SK-N-SH treated with all-trans-retinoic acid at 6 μM for 48 hours (cell line): ENCODE results near the gene OPN4.
"Not testable (repeated sequence)": the region's sequence is repeated elsewhere in the genome, so short reads cannot be mapped to it uniquely, and the experiment has no call there.

ENCODE experiments used
- ATAC-seq: fragments of 200-7000 bp; cut with Tn5 transposase; 3 replicates; pipeline ENCODE4 v1.9.1; 2020; ENCODE audit warnings: mild to moderate bottlenecking, moderate library complexity
- ARNTL ChIP-seq: fragments of 450-650 bp; formaldehyde crosslinking; IDR thresholded peaks from 2 replicates; pipeline ENCODE4 v1.5.0; 2020; ENCODE audit warnings: low read depth, mild to moderate bottlenecking, moderate library complexity, borderline replicate concordance
- BACH2 ChIP-seq: fragments of 250-450 bp; sonication (Bioruptor Pico); IDR thresholded peaks from 2 replicates; pipeline ENCODE4 v1.9.0; 2021; ENCODE audit warnings: mild to moderate bottlenecking, borderline replicate concordance
- CSDC2 ChIP-seq: fragments of 250-450 bp; sonication (Bioruptor Pico); IDR thresholded peaks from 2 replicates; pipeline ENCODE4 v1.5.0; 2020; ENCODE audit warnings: mild to moderate bottlenecking, moderate library complexity
- ESRRG ChIP-seq: fragments of 250-450 bp; sonication (Bioruptor Pico); IDR thresholded peaks from 2 replicates; pipeline ENCODE4 v1.6.1; 2021; ENCODE audit warnings: mild to moderate bottlenecking
- ISL1 ChIP-seq: fragments of 250-450 bp; sonication (Bioruptor Pico); IDR thresholded peaks from 2 replicates; pipeline ENCODE4 v2.1.2; 2022; ENCODE audit warnings: mild to moderate bottlenecking, moderate library complexity
- PPARA ChIP-seq: fragments of 250-450 bp; sonication (Bioruptor Pico); IDR thresholded peaks from 2 replicates; pipeline ENCODE4 v1.5.0; 2020; ENCODE audit warnings: mild to moderate bottlenecking, borderline replicate concordance
- RARB ChIP-seq: fragments of 250-450 bp; sonication (Bioruptor Pico); IDR thresholded peaks from 2 replicates; pipeline ENCODE4 v1.8.0; 2021; ENCODE audit warnings: mild to moderate bottlenecking, moderate library complexity
- SNAI2 ChIP-seq: fragments of 250-450 bp; sonication (Bioruptor Pico); IDR thresholded peaks from 2 replicates; pipeline ENCODE4 v1.5.0; 2020; ENCODE audit warnings: mild to moderate bottlenecking, moderate library complexity
- TOX ChIP-seq: fragments of 250-450 bp; sonication (Bioruptor Pico); IDR thresholded peaks from 2 replicates; pipeline ENCODE4 v1.8.0; 2021; ENCODE audit warnings: mild to moderate bottlenecking, moderate library complexity, borderline replicate concordance
- ZC3H10 ChIP-seq: fragments of 250-450 bp; sonication (Bioruptor Pico); IDR thresholded peaks from 2 replicates; pipeline ENCODE4 v1.5.1; 2021; ENCODE audit warnings: mild to moderate bottlenecking, moderate library complexity
- ZFP3 ChIP-seq: fragments of 250-450 bp; sonication (Bioruptor Pico); IDR thresholded peaks from 2 replicates; pipeline ENCODE4 v1.5.0; 2020; ENCODE audit warnings: mild to moderate bottlenecking, moderate library complexity
- ZFP30 ChIP-seq: fragments of 450-650 bp; formaldehyde crosslinking; IDR thresholded peaks from 2 replicates; pipeline ENCODE4 v1.5.0; 2022; ENCODE audit warnings: mild to moderate bottlenecking, moderate library complexity
- ZNF565 ChIP-seq: fragments of 450-650 bp; formaldehyde crosslinking; conservative IDR thresholded peaks from 2 replicates; pipeline ENCODE4 v1.5.0; 2020; ENCODE audit warnings: low read depth, mild to moderate bottlenecking, moderate library complexity
- ZNF70 ChIP-seq: fragments of 450-650 bp; formaldehyde crosslinking; IDR thresholded peaks from 2 replicates; pipeline ENCODE4 v1.5.0; 2020; ENCODE audit warnings: mild to moderate bottlenecking, moderate library complexity
- TF ChIP-seq, protein P1 (sequence below): fragments of 250-450 bp; sonication (Bioruptor Pico); IDR thresholded peaks from 2 replicates; pipeline ENCODE4 v1.5.1; 2021; ENCODE audit warnings: mild to moderate bottlenecking, moderate library complexity
- TF ChIP-seq, protein P2 (sequence below): fragments of 250-450 bp; sonication (Bioruptor Pico); IDR thresholded peaks from 2 replicates; pipeline ENCODE4 v1.8.0; 2021; ENCODE audit warnings: low read depth, mild to moderate bottlenecking, moderate library complexity, borderline replicate concordance
- TF ChIP-seq, protein P3 (sequence below): fragments of 250-450 bp; sonication (Bioruptor Pico); IDR thresholded peaks from 2 replicates; pipeline ENCODE4 v1.5.1; 2020; ENCODE audit warnings: low read depth, mild to moderate bottlenecking, moderate library complexity
- TF ChIP-seq, protein P4 (sequence below): fragments of 250-450 bp; sonication (Bioruptor Pico); IDR thresholded peaks from 2 replicates; pipeline ENCODE4 v1.8.0; 2020; ENCODE audit warnings: mild to moderate bottlenecking, moderate library complexity, borderline replicate concordance
- TF ChIP-seq, protein P5 (sequence below): fragments of 250-450 bp; sonication (Bioruptor Pico); IDR thresholded peaks from 2 replicates; pipeline ENCODE4 v1.5.0; 2020; ENCODE audit warnings: mild to moderate bottlenecking, moderate library complexity

OPN4 gene

DNA sequence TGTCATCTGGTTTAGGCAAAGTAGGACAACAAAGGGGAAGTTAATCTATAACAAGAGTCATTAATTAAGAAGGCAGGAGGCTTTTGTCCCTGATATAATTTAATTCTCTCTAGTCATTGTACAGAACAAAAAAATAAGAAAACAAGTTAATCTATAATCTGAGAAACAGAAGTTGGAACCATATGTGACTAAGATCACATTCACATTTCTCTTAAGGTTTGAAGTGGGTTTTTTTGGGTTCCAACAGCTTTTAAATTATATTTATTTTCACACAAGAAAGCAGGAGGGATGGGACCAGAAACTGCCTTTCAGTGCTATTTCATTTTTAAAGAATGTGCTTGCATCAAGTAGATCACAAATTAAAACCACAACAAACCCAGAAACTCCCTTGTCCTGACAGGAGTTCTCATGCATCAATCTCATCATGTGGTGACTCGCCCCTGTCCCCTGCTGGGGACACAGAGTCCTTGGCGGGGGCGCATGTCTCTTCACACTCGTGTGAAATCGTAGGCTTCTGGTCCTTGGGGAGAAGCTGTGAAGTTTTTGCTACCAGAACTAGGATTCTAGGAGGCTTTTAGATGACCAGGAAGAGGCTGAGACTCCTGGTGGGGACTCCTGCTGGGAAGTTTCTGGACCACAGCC lies 10.1 kb upstream of the OPN4 start:
- no peak for ATAC-seq
- no peak for TF ChIP-seq ZNF70 (CRISPR knock-in tag)
- TF ChIP-seq ARNTL = no peak
- no peak for TF ChIP-seq ZFP30 (CRISPR knock-in tag)
- no peak for TF ChIP-seq ISL1 (CRISPR knock-in tag)
- TF ChIP-seq, all 23 proteins: peak for 0

DNA sequence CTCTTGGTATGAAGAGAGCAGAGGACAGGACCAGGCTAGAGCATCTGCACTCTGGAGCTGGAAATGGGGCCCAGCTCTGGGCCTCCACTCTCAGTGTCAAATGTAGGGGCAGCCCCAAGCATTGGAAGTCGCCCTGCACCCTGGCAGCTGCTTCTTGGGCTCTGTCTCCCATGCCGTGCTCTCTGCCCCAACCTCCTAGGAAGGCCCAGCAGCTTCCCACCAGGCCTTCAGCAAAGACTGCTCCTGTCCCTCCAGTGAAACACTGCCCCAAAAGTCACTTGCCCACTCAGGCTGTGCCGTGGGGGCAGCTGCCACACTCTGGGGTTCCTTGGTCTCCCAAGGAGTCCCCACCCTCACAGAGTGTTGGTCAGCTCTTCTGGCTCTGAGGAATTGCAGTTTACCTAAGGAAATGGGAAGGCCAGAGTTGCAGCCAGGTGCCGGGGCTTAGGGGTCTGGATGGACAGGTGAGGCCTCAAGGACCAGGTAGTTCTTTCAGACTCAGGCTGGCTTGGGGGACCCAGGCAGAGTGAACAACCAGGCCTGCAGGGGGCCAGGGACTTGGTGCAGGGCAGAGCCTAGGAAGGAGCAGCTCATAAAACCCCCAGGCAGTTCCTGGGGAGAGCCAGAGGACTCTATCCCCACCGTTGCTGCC lies 9.4 kb upstream of the OPN4 start:
- TF ChIP-seq ZNF565 (no peak), PPARA (CRISPR knock-in tag) (no peak), BACH2 (CRISPR knock-in tag) (no peak), CSDC2 (no peak), ISL1 (CRISPR knock-in tag) (no peak), ZC3H10 (no peak), ZNF70 (CRISPR knock-in tag) (no peak), ZFP3 (CRISPR knock-in tag) (no peak), ESRRG (CRISPR knock-in tag) (no peak), RARB (CRISPR knock-in tag) (no peak)
- TF ChIP-seq, protein P1, sequence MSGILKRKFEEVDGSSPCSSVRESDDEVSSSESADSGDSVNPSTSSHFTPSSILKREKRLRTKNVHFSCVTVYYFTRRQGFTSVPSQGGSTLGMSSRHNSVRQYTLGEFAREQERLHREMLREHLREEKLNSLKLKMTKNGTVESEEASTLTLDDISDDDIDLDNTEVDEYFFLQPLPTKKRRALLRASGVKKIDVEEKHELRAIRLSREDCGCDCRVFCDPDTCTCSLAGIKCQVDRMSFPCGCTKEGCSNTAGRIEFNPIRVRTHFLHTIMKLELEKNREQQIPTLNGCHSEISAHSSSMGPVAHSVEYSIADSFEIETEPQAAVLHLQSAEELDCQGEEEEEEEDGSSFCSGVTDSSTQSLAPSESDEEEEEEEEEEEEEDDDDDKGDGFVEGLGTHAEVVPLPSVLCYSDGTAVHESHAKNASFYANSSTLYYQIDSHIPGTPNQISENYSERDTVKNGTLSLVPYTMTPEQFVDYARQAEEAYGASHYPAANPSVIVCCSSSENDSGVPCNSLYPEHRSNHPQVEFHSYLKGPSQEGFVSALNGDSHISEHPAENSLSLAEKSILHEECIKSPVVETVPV (CRISPR knock-in tag) = no peak
- TF ChIP-seq, protein P2, sequence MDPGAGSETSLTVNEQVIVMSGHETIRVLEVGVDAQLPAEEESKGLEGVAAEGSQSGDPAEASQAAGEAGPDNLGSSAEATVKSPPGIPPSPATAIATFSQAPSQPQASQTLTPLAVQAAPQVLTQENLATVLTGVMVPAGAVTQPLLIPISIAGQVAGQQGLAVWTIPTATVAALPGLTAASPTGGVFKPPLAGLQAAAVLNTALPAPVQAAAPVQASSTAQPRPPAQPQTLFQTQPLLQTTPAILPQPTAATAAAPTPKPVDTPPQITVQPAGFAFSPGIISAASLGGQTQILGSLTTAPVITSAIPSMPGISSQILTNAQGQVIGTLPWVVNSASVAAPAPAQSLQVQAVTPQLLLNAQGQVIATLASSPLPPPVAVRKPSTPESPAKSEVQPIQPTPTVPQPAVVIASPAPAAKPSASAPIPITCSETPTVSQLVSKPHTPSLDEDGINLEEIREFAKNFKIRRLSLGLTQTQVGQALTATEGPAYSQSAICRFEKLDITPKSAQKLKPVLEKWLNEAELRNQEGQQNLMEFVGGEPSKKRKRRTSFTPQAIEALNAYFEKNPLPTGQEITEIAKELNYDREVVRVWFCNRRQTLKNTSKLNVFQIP (CRISPR knock-in tag) = no peak
- TF ChIP-seq, protein P3, sequence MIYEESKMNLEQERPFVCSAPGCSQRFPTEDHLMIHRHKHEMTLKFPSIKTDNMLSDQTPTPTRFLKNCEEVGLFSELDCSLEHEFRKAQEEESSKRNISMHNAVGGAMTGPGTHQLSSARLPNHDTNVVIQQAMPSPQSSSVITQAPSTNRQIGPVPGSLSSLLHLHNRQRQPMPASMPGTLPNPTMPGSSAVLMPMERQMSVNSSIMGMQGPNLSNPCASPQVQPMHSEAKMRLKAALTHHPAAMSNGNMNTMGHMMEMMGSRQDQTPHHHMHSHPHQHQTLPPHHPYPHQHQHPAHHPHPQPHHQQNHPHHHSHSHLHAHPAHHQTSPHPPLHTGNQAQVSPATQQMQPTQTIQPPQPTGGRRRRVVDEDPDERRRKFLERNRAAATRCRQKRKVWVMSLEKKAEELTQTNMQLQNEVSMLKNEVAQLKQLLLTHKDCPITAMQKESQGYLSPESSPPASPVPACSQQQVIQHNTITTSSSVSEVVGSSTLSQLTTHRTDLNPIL (CRISPR knock-in tag) = no peak
- TF ChIP-seq, protein P4, sequence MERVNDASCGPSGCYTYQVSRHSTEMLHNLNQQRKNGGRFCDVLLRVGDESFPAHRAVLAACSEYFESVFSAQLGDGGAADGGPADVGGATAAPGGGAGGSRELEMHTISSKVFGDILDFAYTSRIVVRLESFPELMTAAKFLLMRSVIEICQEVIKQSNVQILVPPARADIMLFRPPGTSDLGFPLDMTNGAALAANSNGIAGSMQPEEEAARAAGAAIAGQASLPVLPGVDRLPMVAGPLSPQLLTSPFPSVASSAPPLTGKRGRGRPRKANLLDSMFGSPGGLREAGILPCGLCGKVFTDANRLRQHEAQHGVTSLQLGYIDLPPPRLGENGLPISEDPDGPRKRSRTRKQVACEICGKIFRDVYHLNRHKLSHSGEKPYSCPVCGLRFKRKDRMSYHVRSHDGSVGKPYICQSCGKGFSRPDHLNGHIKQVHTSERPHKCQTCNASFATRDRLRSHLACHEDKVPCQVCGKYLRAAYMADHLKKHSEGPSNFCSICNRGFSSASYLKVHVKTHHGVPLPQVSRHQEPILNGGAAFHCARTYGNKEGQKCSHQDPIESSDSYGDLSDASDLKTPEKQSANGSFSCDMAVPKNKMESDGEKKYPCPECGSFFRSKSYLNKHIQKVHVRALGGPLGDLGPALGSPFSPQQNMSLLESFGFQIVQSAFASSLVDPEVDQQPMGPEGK (CRISPR knock-in tag) = no peak
- no peak for ATAC-seq

DNA sequence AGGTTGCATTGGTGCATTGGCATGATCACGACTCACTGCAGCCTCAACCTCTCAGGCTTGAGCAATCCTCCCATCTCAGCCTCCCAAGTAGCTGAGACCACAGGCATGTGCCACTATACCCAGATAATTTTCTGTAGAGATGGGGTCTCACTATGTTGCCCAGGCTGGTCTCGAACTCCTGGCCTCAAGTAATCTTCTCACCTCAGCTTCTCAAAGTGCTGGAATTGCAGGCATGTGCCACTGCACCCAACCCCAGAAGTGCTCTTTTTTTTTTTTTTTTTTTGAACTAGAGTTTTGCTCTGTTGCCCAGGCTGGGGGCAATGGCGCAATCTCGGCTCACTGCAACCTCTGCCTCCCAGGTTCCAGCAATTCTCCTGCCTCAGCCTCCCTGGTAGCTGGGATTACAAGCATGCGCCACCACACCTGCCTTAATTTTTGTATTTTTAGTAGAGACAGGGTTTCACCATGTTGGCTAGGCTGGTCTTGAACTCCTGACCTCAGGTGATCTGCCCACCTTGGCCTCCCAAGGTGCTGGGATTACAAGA lies 8.7 kb upstream of the OPN4 start:
- not testable (repeated sequence) for ATAC-seq

DNA sequence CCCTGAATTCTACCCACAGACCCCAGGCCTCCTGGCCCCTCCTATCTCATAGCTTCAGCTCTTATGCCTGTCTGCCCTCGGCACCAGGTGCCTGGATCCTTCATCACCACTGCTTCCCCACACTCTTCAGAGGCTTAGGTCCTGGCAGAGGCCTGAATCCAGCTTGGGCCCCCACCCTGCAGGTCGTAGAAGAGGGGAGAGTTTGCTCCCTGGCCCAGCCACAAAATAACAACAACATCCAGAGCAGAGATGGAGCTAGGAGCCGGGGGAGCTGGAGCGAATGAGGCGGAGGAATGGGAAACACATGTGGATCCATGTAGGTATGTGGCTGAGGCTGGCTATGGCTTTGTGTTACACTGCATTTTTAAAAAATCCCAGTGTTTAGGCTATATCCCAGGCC lies 7.8 kb upstream of the OPN4 start:
- no peak for ATAC-seq
- TF ChIP-seq ZFP30 (CRISPR knock-in tag) (no peak), SNAI2 (CRISPR knock-in tag) (no peak), ZFP3 (CRISPR knock-in tag) (no peak), ARNTL (no peak), CSDC2 (no peak), ZC3H10 (no peak), TOX (CRISPR knock-in tag) (no peak), ISL1 (CRISPR knock-in tag) (no peak), RARB (CRISPR knock-in tag) (no peak)
- TF ChIP-seq, protein P1 (CRISPR knock-in tag) = no peak
- TF ChIP-seq, protein P5, sequence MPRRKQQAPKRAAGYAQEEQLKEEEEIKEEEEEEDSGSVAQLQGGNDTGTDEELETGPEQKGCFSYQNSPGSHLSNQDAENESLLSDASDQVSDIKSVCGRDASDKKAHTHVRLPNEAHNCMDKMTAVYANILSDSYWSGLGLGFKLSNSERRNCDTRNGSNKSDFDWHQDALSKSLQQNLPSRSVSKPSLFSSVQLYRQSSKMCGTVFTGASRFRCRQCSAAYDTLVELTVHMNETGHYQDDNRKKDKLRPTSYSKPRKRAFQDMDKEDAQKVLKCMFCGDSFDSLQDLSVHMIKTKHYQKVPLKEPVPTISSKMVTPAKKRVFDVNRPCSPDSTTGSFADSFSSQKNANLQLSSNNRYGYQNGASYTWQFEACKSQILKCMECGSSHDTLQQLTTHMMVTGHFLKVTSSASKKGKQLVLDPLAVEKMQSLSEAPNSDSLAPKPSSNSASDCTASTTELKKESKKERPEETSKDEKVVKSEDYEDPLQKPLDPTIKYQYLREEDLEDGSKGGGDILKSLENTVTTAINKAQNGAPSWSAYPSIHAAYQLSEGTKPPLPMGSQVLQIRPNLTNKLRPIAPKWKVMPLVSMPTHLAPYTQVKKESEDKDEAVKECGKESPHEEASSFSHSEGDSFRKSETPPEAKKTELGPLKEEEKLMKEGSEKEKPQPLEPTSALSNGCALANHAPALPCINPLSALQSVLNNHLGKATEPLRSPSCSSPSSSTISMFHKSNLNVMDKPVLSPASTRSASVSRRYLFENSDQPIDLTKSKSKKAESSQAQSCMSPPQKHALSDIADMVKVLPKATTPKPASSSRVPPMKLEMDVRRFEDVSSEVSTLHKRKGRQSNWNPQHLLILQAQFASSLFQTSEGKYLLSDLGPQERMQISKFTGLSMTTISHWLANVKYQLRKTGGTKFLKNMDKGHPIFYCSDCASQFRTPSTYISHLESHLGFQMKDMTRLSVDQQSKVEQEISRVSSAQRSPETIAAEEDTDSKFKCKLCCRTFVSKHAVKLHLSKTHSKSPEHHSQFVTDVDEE (CRISPR knock-in tag) = no peak
- TF ChIP-seq, protein P3 (CRISPR knock-in tag) = no peak
- TF ChIP-seq, protein P2 (CRISPR knock-in tag) = no peak
